Measurements from ENCODE around the gene STIM1.
A peak's percentile ranks its signal among the peaks of the same experiment; 100 is the strongest.
"Not testable (repeated sequence)": the region's sequence is repeated elsewhere in the genome, so short reads cannot be mapped to it uniquely, and the experiment has no call there.

Gene STIM1

GRCh38 chr11:3983101-3983500, 127.6 kb downstream of the STIM1 start:
- no peak for DNase-seq (ENCODE audit: low spot score)

GRCh38 chr11:3984896-3985295, 129.4 kb downstream of the STIM1 start:
- peak; percentile 53 for DNase-seq (ENCODE audit: low spot score)

GRCh38 chr11:3985631-3986030, 130.2 kb downstream of the STIM1 start:
- DNase-seq (ENCODE audit: low spot score) = no peak

- no peak for DNase-seq (ENCODE audit: low spot score)
Measured at GRCh38 chr11:3986301-3986700, 130.8 kb downstream of the STIM1 start.

- no peak for DNase-seq (ENCODE audit: low spot score)
Measured at GRCh38 chr11:3989276-3989920, 133.9 kb downstream of the STIM1 start.

- DNase-seq (ENCODE audit: low spot score) = peak; percentile 37
Measured at GRCh38 chr11:3989921-3990290, 134.4 kb downstream of the STIM1 start.

GRCh38 chr11:3990406-3990805, 134.9 kb downstream of the STIM1 start:
- no peak for DNase-seq (ENCODE audit: low spot score)

- DNase-seq (ENCODE audit: low spot score) = no peak
Measured at GRCh38 chr11:3992964-3993363, 137.5 kb downstream of the STIM1 start.

GRCh38 chr11:3994030-3994640, 138.7 kb downstream of the STIM1 start:
- DNase-seq (ENCODE audit: low spot score) = no peak

GRCh38 chr11:3995307-3995706, 139.8 kb downstream of the STIM1 start:
- DNase-seq (ENCODE audit: low spot score) = no peak

GRCh38 chr11:3995949-3996554, 140.6 kb downstream of the STIM1 start:
- DNase-seq (ENCODE audit: low spot score) = no peak

- DNase-seq (ENCODE audit: low spot score) = no peak
Measured at GRCh38 chr11:3996651-3997050, 141.2 kb downstream of the STIM1 start.

GRCh38 chr11:4004753-4005152, 149.3 kb downstream of the STIM1 start:
- DNase-seq (ENCODE audit: low spot score) = not testable (repeated sequence)

GRCh38 chr11:4006946-4007680, 151.6 kb downstream of the STIM1 start:
- DNase-seq (ENCODE audit: low spot score) = peak; percentile 14

- no peak for DNase-seq (ENCODE audit: low spot score)
Measured at GRCh38 chr11:4008116-4008515, 152.7 kb downstream of the STIM1 start.

- DNase-seq (ENCODE audit: low spot score) = not testable (repeated sequence)
Measured at GRCh38 chr11:4016602-4017001, 161.1 kb downstream of the STIM1 start.

- no peak for DNase-seq (ENCODE audit: low spot score)
Measured at GRCh38 chr11:4017129-4017528, 161.7 kb downstream of the STIM1 start.

- no peak for DNase-seq (ENCODE audit: low spot score)
Measured at GRCh38 chr11:4018641-4019040, 163.2 kb downstream of the STIM1 start.

GRCh38 chr11:4019891-4020290, 164.4 kb downstream of the STIM1 start:
- DNase-seq (ENCODE audit: low spot score) = no peak

- no peak for DNase-seq (ENCODE audit: low spot score)
Measured at GRCh38 chr11:4022669-4023068, 167.2 kb downstream of the STIM1 start.

GRCh38 chr11:4025248-4025966, 169.9 kb downstream of the STIM1 start:
- no peak for DNase-seq (ENCODE audit: low spot score)

GRCh38 chr11:4025967-4026324, 170.5 kb downstream of the STIM1 start:
- DNase-seq (ENCODE audit: low spot score) = no peak
